ENCODE data around the gene CACNA1E.

The CACNA1E gene

DNA sequence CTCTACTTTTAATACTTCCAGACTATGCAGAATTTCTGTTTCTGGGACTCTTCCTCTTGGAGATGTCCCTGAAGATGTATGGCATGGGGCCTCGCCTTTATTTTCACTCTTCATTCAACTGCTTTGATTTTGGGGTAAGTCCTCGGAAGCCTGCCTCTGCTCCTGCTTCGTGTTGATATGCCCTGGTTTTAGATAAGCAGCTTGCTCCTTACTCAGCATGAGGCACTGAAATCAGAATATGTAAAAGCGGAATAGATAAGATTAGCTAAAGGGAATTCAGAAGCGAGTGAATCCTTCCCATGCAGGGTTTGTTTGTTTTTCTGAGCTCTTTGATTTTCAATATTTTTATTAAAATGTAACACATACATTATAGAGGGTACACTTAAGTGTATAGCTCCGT lies 234.7 kb downstream of the CACNA1E start:
- FAIRE-seq, result no peak

DNA sequence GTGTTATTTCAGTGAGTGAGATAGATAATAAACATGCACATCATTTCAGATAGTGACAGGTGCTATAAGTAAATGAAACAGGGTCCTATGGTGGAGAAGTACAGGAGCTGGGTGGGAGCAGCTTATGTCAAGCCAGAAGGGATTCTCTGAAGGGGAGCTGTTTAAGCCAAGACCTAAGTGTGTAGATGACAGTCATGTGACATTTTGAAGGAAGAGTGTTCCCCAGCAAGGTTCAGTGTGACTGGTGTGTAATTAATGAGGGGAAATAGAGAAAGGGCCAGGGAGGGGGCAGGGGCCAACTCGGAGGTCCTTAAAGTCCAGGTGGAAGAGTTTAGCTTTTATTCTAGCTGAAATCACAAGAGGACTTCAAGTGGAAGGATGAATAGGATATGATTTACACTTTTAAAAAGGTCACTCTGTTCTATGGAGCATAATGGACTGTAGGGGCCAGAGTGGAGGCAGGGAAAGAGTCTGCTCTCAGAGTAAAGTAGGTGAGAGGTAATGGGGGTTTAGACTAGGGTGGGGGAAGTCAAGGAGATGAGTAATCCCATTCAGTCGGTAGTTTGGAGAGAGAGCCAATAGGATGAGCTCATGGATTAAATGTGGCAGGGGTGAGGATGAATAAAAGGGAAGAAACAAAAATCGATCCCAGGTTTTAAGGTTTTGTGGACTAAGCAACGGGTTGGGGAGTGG lies 243.1 kb downstream of the CACNA1E start:
- FAIRE-seq, result no peak

DNA sequence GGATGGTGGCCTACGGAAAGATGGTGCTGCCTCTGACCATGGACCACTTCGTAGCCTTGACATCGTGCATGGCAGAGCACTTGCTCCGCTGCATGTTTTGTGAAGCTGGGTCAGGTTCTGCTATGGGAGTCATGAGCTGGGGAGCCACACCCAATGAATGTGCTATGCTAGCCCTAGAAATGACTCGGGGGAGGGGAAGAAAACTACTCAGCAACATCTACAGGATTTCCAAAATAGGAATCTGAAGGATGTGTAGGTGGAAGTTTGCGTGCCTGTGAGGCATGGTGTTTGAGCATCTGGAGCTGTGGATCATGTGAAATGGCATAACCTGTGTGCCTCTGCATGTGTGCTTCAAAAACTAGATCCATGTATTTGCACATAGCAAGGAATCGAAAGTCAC lies 247.3 kb downstream of the CACNA1E start:
- FAIRE-seq, result no peak

DNA sequence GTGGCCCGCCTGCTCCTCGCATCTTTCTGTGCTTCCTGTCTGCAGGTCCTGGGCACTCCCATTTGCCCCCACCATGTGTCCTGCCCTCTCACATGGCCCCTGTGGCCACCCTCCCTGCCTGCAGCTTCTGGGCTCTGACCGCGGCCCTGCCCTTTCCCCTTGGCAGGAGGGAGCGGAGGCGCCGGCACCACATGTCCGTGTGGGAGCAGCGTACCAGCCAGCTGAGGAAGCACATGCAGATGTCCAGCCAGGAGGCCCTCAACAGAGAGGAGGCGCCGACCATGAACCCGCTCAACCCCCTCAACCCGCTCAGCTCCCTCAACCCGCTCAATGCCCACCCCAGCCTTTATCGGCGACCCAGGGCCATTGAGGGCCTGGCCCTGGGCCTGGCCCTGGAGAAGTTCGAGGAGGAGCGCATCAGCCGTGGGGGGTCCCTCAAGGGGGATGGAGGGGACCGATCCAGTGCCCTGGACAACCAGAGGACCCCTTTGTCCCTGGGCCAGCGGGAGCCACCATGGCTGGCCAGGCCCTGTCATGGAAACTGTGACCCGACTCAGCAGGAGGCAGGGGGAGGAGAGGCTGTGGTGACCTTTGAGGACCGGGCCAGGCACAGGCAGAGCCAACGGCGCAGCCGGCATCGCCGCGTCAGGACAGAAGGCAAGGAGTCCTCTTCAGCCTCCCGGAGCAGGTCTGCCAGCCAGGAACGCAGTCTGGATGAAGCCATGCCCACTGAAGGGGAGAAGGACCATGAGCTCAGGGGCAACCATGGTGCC lies 249.1 kb downstream of the CACNA1E start:
- FAIRE-seq, result no peak

DNA sequence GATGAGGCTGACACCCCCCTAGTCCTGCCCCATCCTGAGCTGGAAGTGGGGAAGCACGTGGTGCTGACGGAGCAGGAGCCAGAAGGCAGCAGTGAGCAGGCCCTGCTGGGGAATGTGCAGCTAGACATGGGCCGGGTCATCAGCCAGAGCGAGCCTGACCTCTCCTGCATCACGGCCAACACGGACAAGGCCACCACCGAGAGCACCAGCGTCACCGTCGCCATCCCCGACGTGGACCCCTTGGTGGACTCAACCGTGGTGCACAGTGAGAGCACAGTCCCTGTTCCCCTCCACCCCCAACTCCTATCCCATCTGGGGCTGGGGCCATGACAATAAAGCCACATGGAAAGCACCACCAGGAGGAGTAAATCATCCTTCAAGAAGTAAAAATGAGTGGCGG lies 250.2 kb downstream of the CACNA1E start:
- no peak for FAIRE-seq

DNA sequence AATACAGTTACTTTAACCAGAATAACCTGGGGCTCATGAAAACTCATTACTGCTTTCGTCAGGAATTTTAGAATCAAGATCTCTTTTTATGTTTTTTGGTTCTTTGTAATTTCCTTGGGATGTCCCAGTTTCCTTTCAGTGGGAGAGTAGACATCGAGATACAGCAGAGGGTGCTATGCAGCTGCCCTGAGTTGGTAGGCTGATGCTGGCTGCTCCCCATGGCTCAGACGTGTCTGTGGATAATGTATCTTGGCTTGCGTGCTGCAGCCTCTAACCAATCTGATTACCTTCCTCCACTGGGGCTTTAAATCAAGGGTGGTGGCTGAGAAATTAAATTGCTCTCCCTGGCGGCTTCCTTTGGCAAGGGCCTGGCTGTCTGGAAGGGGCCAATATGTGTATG lies 253.7 kb downstream of the CACNA1E start:
- no peak for FAIRE-seq

DNA sequence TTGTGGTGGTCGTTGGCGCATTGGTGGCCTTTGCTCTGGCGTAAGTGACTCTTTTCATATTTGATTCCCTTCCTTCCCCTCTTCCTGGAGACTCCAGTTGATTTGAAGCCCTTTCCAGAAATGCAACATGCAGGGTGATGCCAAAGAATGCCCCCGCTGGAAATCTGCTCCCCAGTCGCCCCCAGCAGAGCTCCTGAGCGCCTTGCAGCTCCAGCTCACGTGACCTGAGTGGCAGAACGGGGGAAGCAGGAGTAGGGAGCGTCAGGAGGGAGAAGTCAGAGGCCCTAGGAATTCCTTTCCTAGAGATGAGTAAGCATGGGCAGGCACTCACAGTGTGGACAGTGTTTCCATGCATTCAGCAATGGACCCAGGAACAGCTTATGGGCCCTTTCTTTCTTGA lies 255.9 kb downstream of the CACNA1E start:
- FAIRE-seq, result no peak

DNA sequence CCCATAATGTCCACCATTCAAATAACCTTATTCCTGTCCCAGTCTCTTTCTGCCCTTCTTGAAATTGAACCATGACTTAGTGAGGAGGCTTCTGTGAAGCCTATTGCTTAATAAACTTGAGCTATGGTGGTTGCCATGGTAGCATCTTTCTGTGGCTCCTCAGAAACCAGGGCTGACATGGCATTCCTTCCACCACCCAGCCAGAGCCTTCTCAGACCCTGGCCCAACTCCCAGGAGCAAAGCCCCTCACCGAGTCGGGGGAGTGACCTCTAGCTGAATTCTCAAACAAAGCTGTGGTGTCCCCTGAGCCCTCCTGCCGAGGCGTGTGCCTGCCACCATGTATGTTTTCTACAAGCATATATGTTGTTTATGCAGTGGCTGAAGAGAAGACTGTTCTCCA lies 259.1 kb downstream of the CACNA1E start:
- no peak for FAIRE-seq

DNA sequence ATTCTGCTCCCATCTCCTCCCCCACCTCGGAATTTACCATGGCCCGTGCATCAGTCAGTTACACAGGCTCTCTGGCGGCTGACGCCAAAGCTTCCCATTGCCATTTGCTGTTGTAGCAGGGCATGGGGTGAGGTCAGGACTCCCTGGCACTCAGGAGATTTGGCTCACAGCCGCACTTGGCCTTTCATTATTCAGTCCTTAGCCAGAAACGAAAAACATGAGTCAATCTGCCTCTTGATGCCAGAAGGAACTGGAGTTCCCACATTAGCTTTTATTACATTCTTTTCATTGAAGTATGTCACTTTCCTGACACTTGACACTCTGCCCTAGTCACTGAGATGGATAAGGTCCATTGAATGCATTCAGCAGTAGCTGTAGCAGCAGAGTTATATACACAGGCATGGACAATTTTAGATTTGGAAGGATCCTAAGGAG lies 260.6 kb downstream of the CACNA1E start:
- no peak for FAIRE-seq

DNA sequence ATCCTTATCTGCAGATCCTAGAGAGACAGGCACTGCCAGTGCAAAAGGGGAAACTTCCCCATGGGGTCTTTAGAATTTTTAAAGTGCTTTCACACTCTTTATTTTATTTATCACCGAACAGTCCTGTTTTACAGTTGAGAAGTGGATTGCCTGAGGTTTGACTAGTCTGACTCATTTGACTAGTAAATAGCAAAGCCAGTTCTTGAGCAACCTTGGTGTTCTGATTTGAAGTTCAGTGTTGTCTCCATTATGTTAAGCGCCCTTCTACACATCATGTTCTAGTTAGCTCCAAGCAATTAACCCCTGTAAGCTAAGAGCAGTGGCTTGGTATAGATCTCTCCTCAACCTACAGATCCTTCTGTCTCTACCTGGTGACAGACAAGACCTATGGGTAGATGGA lies 262.9 kb downstream of the CACNA1E start:
- FAIRE-seq, result no peak

DNA sequence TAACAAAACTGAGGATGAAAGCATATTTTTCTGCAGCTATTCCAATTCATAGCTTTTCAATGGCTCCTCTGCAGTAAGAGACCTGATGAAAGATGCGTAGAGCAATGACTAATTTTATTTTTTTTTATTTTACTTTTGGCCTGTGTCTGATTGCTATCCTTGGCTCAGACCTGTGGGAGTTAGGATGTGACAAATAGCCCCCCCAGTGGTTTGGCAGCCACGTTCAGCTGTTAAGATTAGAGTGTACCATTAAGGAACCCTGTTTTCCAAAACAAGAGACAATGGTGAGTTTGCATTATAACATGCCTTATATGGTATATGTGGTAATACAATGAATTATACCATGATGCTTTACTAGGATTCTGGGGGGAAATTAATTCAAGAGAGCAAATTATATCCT lies 264.7 kb downstream of the CACNA1E start:
- no peak for FAIRE-seq

DNA sequence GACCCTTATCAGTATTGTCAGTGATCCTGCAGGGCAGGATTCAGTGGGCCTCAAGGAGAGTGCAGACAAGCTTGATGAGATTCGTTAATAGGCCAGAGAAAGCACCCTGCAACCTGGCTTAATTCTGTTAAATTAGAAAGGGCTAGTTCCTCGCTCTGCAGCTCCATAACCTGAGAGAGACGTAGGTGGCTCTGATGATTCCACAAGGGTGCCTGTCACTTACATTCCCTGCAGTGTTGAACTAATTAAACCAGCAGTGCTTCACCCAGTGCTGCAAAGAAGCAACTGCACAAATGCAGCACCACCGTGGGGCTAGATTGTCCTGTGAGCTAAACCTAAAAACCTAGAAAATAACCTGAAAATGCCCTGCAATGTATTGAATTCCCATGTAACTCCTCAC lies 270.8 kb downstream of the CACNA1E start:
- no peak for FAIRE-seq

DNA sequence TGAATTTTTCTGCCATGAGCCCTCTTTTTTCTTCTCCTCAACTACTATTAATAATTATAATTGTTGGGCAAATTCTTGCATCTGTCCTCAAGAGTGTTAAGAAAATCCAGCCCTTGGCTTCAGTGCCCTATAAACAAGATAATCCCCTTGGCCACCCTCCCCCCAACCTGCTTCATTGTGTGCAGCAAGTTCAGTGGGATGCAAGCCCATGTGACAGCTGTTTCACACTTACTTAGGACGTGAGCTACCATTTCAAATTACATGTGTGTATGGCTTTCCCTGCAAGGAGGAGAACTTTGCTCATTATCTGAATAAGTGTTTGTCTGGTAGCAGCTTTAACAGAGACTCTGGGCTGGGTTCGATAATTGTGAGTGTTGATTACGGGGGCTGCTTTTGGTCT lies 276.2 kb downstream of the CACNA1E start:
- no peak for FAIRE-seq

DNA sequence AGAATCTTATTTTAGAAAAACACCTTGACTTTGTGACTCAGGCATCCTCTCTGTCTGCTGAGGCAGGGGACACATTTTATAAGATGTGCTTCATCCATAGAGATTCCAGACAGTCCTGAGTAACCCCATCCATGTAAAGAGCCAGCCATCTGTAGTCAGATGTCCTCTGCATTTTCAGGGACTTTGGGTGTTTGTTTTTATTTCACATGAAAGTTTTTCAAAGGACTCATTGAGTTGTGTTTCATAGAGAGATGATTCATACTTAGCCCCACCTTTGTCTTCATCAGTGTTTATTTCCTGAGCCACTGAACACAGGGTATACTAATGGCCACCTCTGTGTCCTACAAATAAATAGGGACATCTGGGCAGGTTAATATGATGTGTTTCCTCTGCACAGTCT lies 280.4 kb downstream of the CACNA1E start:
- FAIRE-seq, result no peak

DNA sequence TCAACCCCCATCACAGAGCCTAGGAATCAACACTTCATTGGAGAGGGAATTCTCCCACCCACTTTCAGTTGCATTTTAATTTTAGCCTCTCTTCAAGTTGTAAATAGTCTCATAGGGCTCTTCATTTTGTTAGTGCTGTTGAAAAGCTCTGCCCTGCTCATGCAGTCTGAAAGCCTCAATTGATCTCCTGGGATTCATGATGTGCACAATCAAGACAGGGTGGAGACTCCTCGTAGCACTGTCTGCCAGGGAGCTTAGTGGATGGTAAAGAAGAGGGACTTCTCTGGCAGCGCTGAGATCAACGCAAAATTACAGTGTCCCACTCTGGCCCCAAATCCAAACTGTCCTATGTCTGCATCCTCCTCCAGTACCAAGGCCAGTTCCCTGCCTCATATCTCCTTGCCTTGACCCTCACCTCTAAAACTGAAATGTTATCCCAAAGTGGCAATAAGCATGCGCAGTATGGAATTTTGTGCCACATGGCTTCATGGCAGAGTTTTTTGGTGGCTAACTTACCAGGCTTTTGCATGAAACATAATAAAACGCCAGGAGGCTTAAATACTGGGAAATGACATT lies 282.2 kb downstream of the CACNA1E start:
- FAIRE-seq, result no peak

DNA sequence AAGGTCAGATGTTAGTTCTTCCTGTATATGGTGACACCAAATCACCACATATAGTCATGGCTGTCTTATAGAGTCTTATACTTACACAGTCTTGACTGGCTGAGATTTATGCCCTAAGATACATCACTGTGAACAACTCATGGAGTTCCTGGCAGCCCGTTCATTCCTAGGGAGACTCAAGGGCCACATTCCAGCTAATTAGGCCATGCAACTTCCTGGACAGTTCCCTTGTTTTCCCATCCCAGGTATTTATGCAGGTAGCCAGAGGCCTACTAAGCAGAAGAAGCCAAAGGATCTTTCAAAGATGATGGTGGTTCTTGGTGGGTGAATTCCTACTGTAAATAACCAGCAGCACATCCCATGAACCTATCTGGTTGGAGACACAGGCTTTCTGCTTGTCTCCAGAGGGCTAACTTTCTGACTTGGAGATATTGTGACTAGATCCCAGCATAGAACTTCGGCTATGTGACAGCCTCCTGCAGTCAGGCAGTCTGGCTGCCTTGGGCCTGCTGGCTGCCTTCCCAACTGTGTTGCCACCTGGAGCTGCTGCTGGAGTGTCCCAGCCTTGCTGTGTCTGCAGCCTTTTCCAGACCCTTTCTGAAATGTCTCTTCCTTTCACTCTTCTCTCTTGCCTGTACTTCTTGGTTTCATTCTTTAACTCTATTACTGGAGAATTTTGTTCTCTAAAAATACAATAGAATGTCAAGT lies 283.8 kb downstream of the CACNA1E start:
- no peak for FAIRE-seq

DNA sequence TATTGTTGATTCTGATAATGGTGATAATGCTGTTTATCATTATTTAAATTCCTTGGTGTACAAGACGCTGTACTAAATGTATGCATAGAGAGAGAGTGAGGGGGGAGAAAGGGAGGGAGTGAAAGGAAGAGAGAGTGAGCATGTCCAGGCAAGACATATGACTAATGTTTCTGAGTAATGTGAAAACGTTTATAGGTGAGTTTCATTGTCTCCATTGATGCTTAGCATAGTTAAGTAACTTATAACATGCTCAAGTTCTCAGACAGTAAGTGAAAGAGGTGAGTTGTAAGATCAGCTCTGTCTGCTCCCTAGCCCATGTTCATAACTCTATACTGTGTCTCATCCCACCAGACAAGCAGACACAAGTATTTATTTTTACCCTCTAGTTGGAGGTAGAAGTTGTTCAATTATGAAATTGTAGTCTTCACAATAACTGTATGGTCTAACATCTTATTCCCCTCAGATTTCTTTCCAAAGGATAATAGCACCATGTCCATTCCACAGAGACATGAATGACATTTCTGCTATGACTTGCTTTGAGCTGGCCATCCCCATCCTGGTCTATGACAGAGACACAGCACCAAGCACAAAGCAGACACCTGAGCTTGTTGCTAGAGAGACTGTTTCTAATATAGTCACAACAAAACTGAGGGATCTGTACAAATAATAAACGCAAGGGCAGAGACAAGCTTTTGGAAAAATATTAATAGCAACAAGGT lies 285.1 kb downstream of the CACNA1E start:
- FAIRE-seq, result no peak

DNA sequence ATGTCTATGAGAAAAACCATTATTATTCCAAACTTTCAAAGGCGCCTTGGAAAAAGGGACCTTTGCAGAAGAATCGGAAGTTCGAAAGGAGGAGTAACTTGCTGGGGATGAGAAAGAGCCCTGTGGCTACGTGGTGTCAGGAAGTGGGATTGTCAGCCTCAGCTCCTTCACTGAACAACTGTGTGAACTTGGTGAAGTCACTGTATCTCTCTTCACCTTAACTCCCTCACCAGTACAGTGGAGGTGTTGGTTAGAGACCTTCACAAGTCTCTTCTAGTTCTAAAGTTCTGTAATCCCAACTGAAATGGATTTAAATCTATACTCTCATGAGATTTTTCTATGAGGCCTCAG lies 285.6 kb downstream of the CACNA1E start:
- FAIRE-seq, result no peak

DNA sequence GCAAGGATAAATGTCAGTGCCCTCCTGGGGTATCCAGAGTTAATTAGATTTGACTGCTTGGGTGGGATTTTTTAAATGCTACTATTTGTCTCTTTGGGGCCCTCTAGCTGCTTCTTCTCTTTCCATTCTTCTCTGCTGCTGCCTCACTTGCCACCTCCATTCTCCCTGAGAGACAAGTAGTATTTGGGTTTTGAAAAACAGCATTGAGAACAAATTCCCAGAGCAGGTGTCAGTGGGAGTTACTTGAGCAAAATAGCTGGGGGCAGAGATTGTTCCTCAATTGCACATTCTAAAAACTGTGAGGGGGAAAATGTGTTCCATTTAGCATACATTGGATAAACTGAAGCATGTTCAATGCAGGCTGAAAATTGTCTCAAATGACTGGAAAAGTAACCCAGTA lies 286.5 kb downstream of the CACNA1E start:
- FAIRE-seq, result no peak

DNA sequence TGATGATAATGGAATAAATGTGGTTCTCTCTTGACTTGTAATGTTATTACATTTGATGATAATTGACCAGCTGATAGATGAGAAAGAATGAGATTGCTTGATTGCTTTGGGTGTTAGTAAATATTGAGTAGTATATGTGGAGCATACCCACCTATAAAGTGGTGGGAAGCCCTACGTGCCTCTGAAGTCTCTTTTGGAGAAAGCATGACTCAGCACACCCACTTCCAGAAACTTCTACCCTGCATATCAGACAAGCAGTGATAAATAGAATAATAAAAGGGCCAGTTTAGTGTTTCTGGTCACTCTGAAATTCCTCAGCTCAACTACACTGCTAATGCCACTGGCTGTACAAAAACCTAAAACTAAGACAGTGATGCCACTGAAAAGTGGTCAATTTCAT lies 289.4 kb downstream of the CACNA1E start:
- FAIRE-seq, result no peak

DNA sequence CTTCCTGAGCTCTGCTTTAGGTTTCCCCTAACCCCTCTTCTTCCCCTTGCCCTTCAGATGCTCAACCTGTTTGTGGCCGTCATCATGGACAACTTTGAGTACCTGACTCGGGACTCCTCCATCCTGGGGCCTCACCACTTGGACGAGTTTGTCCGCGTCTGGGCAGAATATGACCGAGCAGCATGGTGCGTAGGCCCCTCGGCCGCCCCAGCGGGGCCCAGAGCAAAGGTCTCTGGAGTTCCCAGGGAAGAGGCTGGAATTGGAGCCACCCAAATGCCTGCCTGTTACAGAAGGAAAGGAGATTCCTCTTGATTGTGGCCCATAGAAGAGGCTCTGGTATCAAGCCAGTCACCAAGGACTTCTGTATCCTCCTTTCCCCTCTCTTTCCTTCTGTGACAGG lies 292.7 kb downstream of the CACNA1E start:
- no peak for FAIRE-seq

DNA sequence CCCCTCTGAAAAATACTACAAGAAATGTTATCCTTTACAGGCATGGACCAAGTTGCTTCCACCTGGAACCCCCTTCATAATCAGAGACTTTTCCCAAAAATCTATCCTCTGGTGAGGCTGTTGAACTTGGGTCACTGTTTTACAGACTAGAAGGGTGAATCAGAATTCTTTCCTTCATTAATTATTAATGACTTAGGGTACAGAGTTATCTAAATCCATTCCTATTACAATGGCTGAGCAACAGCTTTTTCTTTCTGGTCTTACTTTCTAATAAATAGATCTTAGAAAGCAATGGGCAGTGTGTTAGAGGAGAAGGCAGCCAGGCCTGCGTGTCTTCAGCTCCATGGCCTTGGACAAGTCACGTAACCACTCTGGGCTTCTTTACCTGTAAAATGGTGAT lies 294.0 kb downstream of the CACNA1E start:
- no peak for FAIRE-seq

DNA sequence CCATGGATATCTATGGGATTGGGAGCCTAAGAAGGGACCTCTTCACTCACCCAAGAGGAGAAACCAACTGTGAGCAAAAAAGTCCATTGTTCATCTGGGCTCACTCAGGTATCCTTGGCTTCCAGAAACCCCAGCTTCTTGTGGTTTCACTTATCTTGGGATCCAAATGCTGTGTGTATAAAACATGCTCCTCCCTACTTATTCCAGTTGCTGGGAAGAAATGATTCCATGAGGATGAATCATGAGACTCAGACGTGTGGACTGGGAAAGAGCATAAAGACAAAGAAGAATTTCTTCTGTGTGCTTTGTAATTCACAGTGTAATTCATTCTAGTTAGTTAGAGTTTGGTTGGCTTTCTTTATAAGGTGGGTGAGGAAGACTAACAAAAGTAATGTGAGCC lies 294.5 kb downstream of the CACNA1E start:
- no peak for FAIRE-seq
